ENCODE measurements around the gene PLXND1.

DNA sequence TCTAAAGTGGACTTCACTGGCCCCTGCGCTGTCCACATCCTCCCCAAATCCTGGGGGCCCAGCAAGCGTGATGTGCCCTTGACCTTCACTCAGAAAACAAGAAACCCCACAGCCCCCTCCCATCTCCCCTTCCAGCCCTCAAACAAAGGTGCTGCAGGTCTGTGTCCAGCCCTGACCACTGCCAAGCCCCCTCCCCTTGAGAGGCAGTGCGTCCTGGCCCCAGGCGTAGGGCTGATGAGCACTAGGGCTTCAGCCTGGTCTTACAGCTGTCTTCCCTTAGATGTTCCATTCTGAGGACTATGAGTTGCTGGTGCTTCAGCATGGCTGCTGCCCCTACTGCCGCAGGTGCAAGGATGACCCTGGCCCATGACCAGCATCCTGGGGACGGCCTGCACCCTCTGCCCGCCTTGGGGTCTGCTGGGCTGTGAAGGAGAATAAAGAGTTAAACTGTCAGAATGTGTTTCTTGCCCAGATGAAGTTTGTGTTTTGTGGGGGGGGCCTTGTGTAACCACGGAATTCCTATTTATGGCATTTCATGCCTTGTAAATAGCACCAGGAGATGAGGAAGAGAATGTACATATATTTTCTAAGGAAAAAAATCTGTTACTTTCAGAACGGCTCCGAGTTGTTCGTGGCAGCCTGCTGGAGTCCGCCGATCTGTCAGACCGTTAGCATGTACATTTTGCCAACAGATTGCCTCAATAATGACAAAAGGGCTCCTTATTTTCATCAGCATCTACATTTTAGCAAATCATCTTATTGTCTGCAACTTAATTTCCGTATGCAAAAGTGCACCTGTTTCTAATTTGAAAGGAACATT, 86.4 kb downstream of the PLXND1 start:
- TF ChIP-seq YY1 (IDR thresholded peaks at IDR 0.05; ENCODE audit: insufficient read depth, insufficient read length) (no peak), ZNF274 (IDR thresholded peaks at IDR 0.05; ENCODE audit: low read depth, low read length) (no peak), SUZ12 (IDR thresholded peaks at IDR 0.05; ENCODE audit: extremely low read depth, insufficient read depth, insufficient read length) (no peak)

All from NT2/D1 (cell line).